H1 (cell line): ENCODE measurements around the gene IGSF5. TPM values are rescaled to one million over a fixed set of nuclear protein-coding genes. Genes with fewer than 3 reads are reported as not detected.

ENCODE experiments used
- CTCF ChIA-PET: fragments of 300-600 bp; sonication (Branson Sonifier 250); formaldehyde crosslinking; loops from one replicate; lab custom pipeline; 2021; ENCODE audit not compliant: partially characterized antibody; lab: Charles Lee
- POLR2A ChIA-PET: fragments of 300-600 bp; sonication (Branson Sonifier 250); formaldehyde crosslinking; loops from one replicate; lab custom pipeline; 2021; ENCODE audit warnings: inconsistent platforms; ENCODE audit not compliant: partially characterized antibody; lab: Charles Lee
- DNase-seq, 2 experiments: peaks; one replicate each; pipeline versions ENCODE4 v3.0.0 to v3.0.0-alpha.2; 2010 to 2022; ENCODE audit warnings: low spot score in 2 of 2, low read depth in 1 of 2, mixed read lengths in 1 of 2
- FAIRE-seq: peaks from 2 replicates; lab custom pipeline; 2011; peaks lifted over from hg19 to GRCh38; lab: Jason Lieb, UNC
- H2AFZ ChIP-seq: 2 replicates; pipeline ENCODE4 v1.8.1; 2012; ENCODE audit warnings: low read length, inconsistent platforms
- H2AK5ac ChIP-seq: 2 replicates; pipeline ENCODE4 v1.6.1; 2013; ENCODE audit warnings: low read depth, low read length
- H2BK120ac ChIP-seq: replicated peaks from 2 replicates; pipeline ENCODE3; 2013; ENCODE audit warnings: low read depth, low read length, inconsistent platforms
- H2BK12ac ChIP-seq: 2 replicates; pipeline ENCODE4 v1.6.1; 2013; ENCODE audit warnings: low read depth, low read length
- H2BK15ac ChIP-seq: 2 replicates; pipeline ENCODE4 v1.6.1; 2013; ENCODE audit warnings: low read length
- H2BK20ac ChIP-seq: 2 replicates; pipeline ENCODE4 v1.6.1; 2013; ENCODE audit warnings: low read length
- H2BK5ac ChIP-seq: 2 replicates; pipeline ENCODE4 v1.6.1; 2013; ENCODE audit warnings: low read depth, low read length
- H3K14ac ChIP-seq: 2 replicates; pipeline ENCODE4 v1.6.1; 2013; ENCODE audit warnings: inconsistent platforms; ENCODE audit not compliant: insufficient read length
- H3K18ac ChIP-seq: 2 replicates; pipeline ENCODE4 v1.6.1; 2013; ENCODE audit warnings: low read length; ENCODE audit errors: extremely low read depth
- H3K23ac ChIP-seq: 2 replicates; pipeline ENCODE4 v1.6.1; 2013; ENCODE audit warnings: inconsistent platforms; ENCODE audit not compliant: insufficient read length
- H3K23me2 ChIP-seq: 2 replicates; pipeline ENCODE4 v1.6.1; 2013; ENCODE audit warnings: low read depth, low read length
- H3K27ac ChIP-seq: 2 replicates; pipeline ENCODE4 v1.6.1; 2011; ENCODE audit warnings: low read depth, low read length, inconsistent platforms
- H3K27me3 ChIP-seq, 4 experiments: replicated peaks in 1 of 4; 1 replicate in 1 of 4; 2 replicates in 3 of 4; pipeline versions ENCODE4 v1.6.1 to v1.8.1; 2011 to 2013; ENCODE audit warnings: low read length in 3 of 4, mild to moderate bottlenecking in 3 of 4, inconsistent platforms in 2 of 4, mixed read lengths in 2 of 4, moderate library complexity in 1 of 4; ENCODE audit not compliant: control insufficient read depth in 3 of 4, insufficient read depth in 3 of 4; ENCODE audit errors: extremely low read depth in 1 of 4
- H3K36me3 ChIP-seq, 4 experiments: 2 replicates each; pipeline versions ENCODE4 v1.6.1 to v1.8.1; 2011 to 2013; ENCODE audit warnings: mild to moderate bottlenecking in 4 of 4, low read length in 3 of 4, moderate library complexity in 2 of 4, control low read depth in 1 of 4, inconsistent platforms in 1 of 4; ENCODE audit not compliant: insufficient read depth in 4 of 4, control insufficient read depth in 2 of 4
- H3K4ac ChIP-seq: replicated peaks from 2 replicates; pipeline ENCODE3; 2013; ENCODE audit warnings: low read length, low read depth, mixed read lengths, inconsistent platforms; ENCODE audit not compliant: insufficient read length
- H3K4me1 ChIP-seq, 4 experiments: replicated peaks in 1 of 4; 1 replicate in 1 of 4; 2 replicates in 3 of 4; pipeline versions ENCODE4 v1.6.1 to v1.8.1; 2011 to 2013; ENCODE audit warnings: low read length in 3 of 4, inconsistent platforms in 2 of 4, mixed read lengths in 1 of 4; ENCODE audit not compliant: insufficient read depth in 4 of 4, control insufficient read depth in 3 of 4
- H3K4me2 ChIP-seq, 2 experiments: 2 replicates each; pipeline versions ENCODE4 v1.6.1 to v1.8.1; 2011 to 2013; ENCODE audit warnings: low read depth in 2 of 2, low read length in 2 of 2, control low read depth in 1 of 2, inconsistent platforms in 1 of 2, mild to moderate bottlenecking in 1 of 2; ENCODE audit not compliant: insufficient read depth in 1 of 2
- H3K4me3 ChIP-seq, 4 experiments: fragments of 200-600, 300-600 bp in 1 of 4; sonication (generic), shearing (Covaris generic), sonication (Bioruptor Twin) in 1 of 4; 2 replicates each; pipeline versions ENCODE4 v1.5.1 to v1.8.1; 2011 to 2016; ENCODE audit warnings: low read length in 4 of 4, low read depth in 3 of 4, control low read depth in 2 of 4, inconsistent platforms in 2 of 4, mild to moderate bottlenecking in 2 of 4, mixed read lengths in 1 of 4, moderate library complexity in 1 of 4; ENCODE audit not compliant: insufficient read depth in 2 of 4; ENCODE audit errors: extremely low read depth in 1 of 4
- H3K56ac ChIP-seq: replicated peaks from 2 replicates; pipeline ENCODE3; 2013; ENCODE audit warnings: low read depth, mild to moderate bottlenecking, mixed read lengths, low read length, inconsistent platforms; ENCODE audit not compliant: insufficient read length
- H3K79me1 ChIP-seq: 2 replicates; pipeline ENCODE4 v1.6.1; 2013; ENCODE audit warnings: low read depth, low read length, control low read depth
- H3K79me2 ChIP-seq, 2 experiments: 2 replicates each; pipeline versions ENCODE4 v1.6.1 to v1.8.1; 2012 to 2013; ENCODE audit warnings: low read length in 2 of 2, mild to moderate bottlenecking in 2 of 2, inconsistent platforms in 1 of 2; ENCODE audit not compliant: insufficient read depth in 2 of 2, control insufficient read depth in 1 of 2
- H3K9ac ChIP-seq, 4 experiments: replicated peaks in 1 of 4; 1 replicate in 1 of 4; 2 replicates in 3 of 4; pipeline versions ENCODE4 v1.6.1 to v1.8.1; 2011 to 2013; ENCODE audit warnings: low read depth in 3 of 4, low read length in 3 of 4, control low read depth in 2 of 4, mild to moderate bottlenecking in 2 of 4, moderate library complexity in 2 of 4, inconsistent platforms in 1 of 4; ENCODE audit errors: extremely low read depth in 1 of 4
- H3K9me3 ChIP-seq, 2 experiments: 2 replicates each; pipeline versions ENCODE4 v1.6.1 to v1.8.1; 2012 to 2013; ENCODE audit warnings: mild to moderate bottlenecking in 2 of 2, moderate library complexity in 2 of 2, control low read depth in 1 of 2, inconsistent platforms in 1 of 2, low read depth in 1 of 2, low read length in 1 of 2, mixed read lengths in 1 of 2; ENCODE audit not compliant: insufficient read depth in 2 of 2
- H4K20me1 ChIP-seq, 2 experiments: replicated peaks in 1 of 2; 2 replicates each; pipeline versions ENCODE3 to v1.8.1; 2011 to 2013; ENCODE audit warnings: inconsistent platforms in 2 of 2, low read length in 2 of 2, mild to moderate bottlenecking in 1 of 2; ENCODE audit not compliant: insufficient read depth in 2 of 2, control insufficient read depth in 1 of 2
- H4K5ac ChIP-seq: 2 replicates; pipeline ENCODE4 v1.6.1; 2013; ENCODE audit warnings: low read length, low read depth, mixed read lengths, inconsistent platforms; ENCODE audit not compliant: insufficient read length
- H4K8ac ChIP-seq: 2 replicates; pipeline ENCODE4 v1.8.0; 2013; ENCODE audit warnings: mild to moderate bottlenecking, moderate library complexity, low read length, inconsistent platforms; ENCODE audit not compliant: insufficient read depth; ENCODE audit errors: extremely low read depth
- H4K91ac ChIP-seq: replicated peaks from 2 replicates; pipeline ENCODE3; 2013; ENCODE audit warnings: low read length, mixed read lengths, inconsistent platforms; ENCODE audit not compliant: insufficient read length
- CEBPB ChIP-seq: IDR thresholded peaks from 2 replicates; pipeline ENCODE4 v1.6.1; 2012; ENCODE audit warnings: low read depth, low read length
- CTCF ChIP-seq, 3 experiments: IDR thresholded peaks; 1 replicate in 2 of 3; 2 replicates in 1 of 3; pipeline versions ENCODE4 v1.5.1 to v1.6.1; 2011; ENCODE audit warnings: low read length in 3 of 3, mild to moderate bottlenecking in 3 of 3, inconsistent platforms in 2 of 3, low read depth in 1 of 3, moderate library complexity in 1 of 3; ENCODE audit not compliant: insufficient read depth in 1 of 3; ENCODE audit errors: control extremely low read depth in 1 of 3
- E2F6 ChIP-seq: IDR thresholded peaks from 2 replicates; pipeline ENCODE4 v1.6.1; 2012; ENCODE audit warnings: inconsistent platforms
- MAFK ChIP-seq: IDR thresholded peaks from 2 replicates; pipeline ENCODE4 v1.6.1; 2012; ENCODE audit warnings: low read depth, mild to moderate bottlenecking, improper control_type of control experiment, low read length
- NRF1 ChIP-seq: IDR thresholded peaks from 2 replicates; pipeline ENCODE4 v1.6.1; 2011; ENCODE audit warnings: mild to moderate bottlenecking, low read depth, low read length, improper control_type of control experiment
- POU5F1 ChIP-seq: IDR thresholded peaks from 2 replicates; pipeline ENCODE4 v1.6.1; 2011; ENCODE audit warnings: low read depth, mild to moderate bottlenecking, low read length, moderate library complexity
- RFX5 ChIP-seq: IDR thresholded peaks from 2 replicates; pipeline ENCODE4 v1.6.1; 2011; ENCODE audit warnings: low read depth, low read length, improper control_type of control experiment, borderline replicate concordance
- SUZ12 ChIP-seq: fragments of 200-600 bp; sonication (generic); IDR thresholded peaks from 2 replicates; pipeline ENCODE4 v1.6.1; 2012; ENCODE audit warnings: mild to moderate bottlenecking, inconsistent platforms, low read length, moderate library complexity, mixed read lengths
- TAF1 ChIP-seq: IDR thresholded peaks from 2 replicates; pipeline ENCODE4 v1.6.1; 2011; ENCODE audit warnings: mild to moderate bottlenecking, low read depth, low read length
- TAF7 ChIP-seq: optimal IDR thresholded peaks from 2 replicates; pipeline ENCODE3; 2011; ENCODE audit warnings: low read depth, mild to moderate bottlenecking, inconsistent platforms, low read length, moderate library complexity, borderline replicate concordance
- WGBS, 2 experiments: shearing (Covaris generic) in 1 of 2; methylation state at CpG; one replicate each; pipeline versions ENCODE4 v1.1.6 to v1.1.7; 2013 to 2015; ENCODE audit warnings: low lambda C conversion rate in 2 of 2, mixed read lengths in 2 of 2, inconsistent platforms in 1 of 2, low coverage in 1 of 2, missing lambda C conversion rate in 1 of 2; ENCODE audit not compliant: insufficient replicate concordance in 2 of 2, insufficient coverage in 1 of 2, insufficient read length in 1 of 2; ENCODE audit errors: extremely low coverage in 1 of 2, missing lambda C conversion rate in 1 of 2; 5-methylcytosine and 5-hydroxymethylcytosine counted together
- polyA plus RNA-seq, 7 experiments: library from polyadenylated mRNA; depleted of rRNA in 3 of 7; stranded (reverse) in 5 of 7; unstranded in 2 of 7; fragments of >200 nt in 5 of 7; fragments of 200-250 nt in 2 of 7; gene quantifications; 1 replicate in 5 of 7; 2 replicates in 1 of 7; 4 replicates in 1 of 7; pipeline versions ENCODE4 v1.2.1 to v1.2.3, GENCODE V29; 2011 to 2013; ENCODE audit warnings: missing spikeins in 2 of 7, mixed read lengths in 2 of 7
- total RNA-seq: library from RNA; stranded (reverse); fragmentation: NEBNext Ultra II Directional; extraction: Animal tissue kit (Norgen Biotek cat#: 25700); gene quantifications from 2 replicates; pipeline ENCODE4 v1.2.1, GENCODE V29; 2021
- TF ChIP-seq, protein P1 (sequence below): IDR thresholded peaks from 2 replicates; pipeline ENCODE4 v1.6.1; 2011; ENCODE audit warnings: low read depth, mild to moderate bottlenecking, low read length; ENCODE audit not compliant: insufficient read depth

Gene IGSF5
- total and polyA plus RNA-seq, 2 of the 8 experiments (the other 6 are each of a cell fraction or from before 2014, with no cell fraction given), result 4.4 to 5.4 TPM

GRCh38 chr21:39738566-39738965 lies 6.4 kb upstream of the IGSF5 start:
- Histone ChIP-seq H2AK5ac (no peak overlapping the region), H3K23me2 (no peaks in the 10 kb centered on the region), H2BK12ac (no peak overlapping the region), H4K20me1 (no peaks in the 10 kb centered on the region), H3K36me3 (no peaks in the 10 kb centered on the region), H3K4me3 (no peak overlapping the region), H3K27me3 (no peaks in the 10 kb centered on the region), H4K91ac (no peak overlapping the region), H4K8ac (no peak overlapping the region), H3K4me1 (no peaks in the 10 kb centered on the region), H3K4me2 (no peak overlapping the region), H4K5ac (no peak overlapping the region), H2BK15ac (no peak overlapping the region), H3K79me2 (no peaks in the 10 kb centered on the region), H3K4ac (no peak overlapping the region), H3K9me3 (no peaks in the 10 kb centered on the region), H3K9ac (no peak overlapping the region), H3K14ac (no peak overlapping the region), H3K56ac (no peak overlapping the region), H2BK5ac (no peak overlapping the region), H3K79me1 (no peaks in the 10 kb centered on the region), H2AFZ (no peak overlapping the region), H2BK20ac (no peak overlapping the region), H3K23ac (no peak overlapping the region), H3K27ac (no peak overlapping the region), H3K18ac (no peak overlapping the region), H2BK120ac (no peak overlapping the region)
- no peak for FAIRE-seq
- WGBS, 2 experiments, result 83% methylated on average over 6 of the region's 6 CpGs; no CpG with 5 or more reads in 1 of the 2 experiments
- POLR2A ChIA-PET, result no interaction called here
- DNase-seq, result no peak
- CTCF ChIA-PET, result interaction anchor here (0.6 to 1.6 kb wide), 4 partner anchors 12 to 118 kb away, joined by 3 read pairs; no protein-coding TSS in a partner anchor
- TF ChIP-seq TAF1 (no peak), RFX5 (no peak), TAF7 (no peak), POU5F1 (no peak), CTCF (IDR thresholded peaks at IDR 0.05; ENCODE audit: control extremely low read depth in 1 of 3, insufficient read depth in 1 of 3, low read depth in 1 of 3, low read length in 3 of 3) (no peak), E2F6 (no peak), SUZ12 (no peak), MAFK (no peak), NRF1 (no peak), CEBPB (no peak)
- TF ChIP-seq, protein P1, sequence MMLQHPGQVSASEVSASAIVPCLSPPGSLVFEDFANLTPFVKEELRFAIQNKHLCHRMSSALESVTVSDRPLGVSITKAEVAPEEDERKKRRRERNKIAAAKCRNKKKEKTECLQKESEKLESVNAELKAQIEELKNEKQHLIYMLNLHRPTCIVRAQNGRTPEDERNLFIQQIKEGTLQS, result no peak
